GM21390 (cell line): ENCODE measurements around the gene CLCN1.

Experiments
- ATAC-seq: cut with Tn5 transposase; IDR thresholded peaks from one replicate; pipeline ENCODE4 v1.9.1; 2021; ENCODE audit not compliant: unreplicated experiment

CLCN1 gene

DNA sequence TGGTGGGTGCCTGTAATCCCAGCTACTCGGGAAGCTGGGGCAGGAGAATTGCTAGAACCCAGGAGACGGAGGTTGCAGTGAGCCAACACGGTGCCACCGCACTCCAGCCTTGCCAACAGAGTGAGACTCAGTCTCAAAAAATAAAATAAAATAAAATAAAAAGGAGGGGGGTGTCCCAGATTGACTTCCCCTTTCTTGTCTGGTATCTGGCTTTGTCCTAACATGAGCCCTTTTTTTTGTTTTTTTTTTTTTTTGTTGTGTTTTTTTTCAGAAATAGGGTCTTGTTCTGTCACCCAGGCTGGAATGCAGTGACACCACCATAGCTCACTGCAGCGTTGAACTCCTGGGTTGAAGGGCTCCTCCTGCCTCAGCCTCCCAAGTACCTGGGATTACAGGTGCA is 23.0 kb upstream of the CLCN1 start:
- ATAC-seq: no peak

- ATAC-seq: no peak
Measured at GRCh38 chr7:143295870-143296269, 20.0 kb upstream of the CLCN1 start.

DNA sequence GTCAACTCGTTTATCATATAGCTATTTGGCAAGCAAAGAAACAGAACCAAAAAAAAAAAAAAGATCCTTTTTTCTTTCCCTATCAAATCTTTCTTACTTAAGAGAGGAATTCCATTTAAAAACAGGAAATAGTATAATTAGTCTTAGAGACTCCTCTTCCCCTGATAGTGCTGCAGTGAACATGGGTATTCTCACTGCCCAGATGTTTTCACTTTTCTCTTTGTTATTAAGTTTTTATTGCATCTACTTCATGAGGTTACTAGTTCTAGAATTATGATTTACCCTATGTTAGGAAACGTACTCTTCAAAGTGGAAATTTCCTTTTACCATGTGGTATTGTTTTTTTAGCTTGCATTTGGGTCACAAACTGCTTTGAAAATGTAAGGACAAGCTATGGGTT is 19.2 kb upstream of the CLCN1 start:
- ATAC-seq: no peak

GRCh38 chr7:143299346-143299745 is 16.6 kb upstream of the CLCN1 start:
- no peak for ATAC-seq

DNA sequence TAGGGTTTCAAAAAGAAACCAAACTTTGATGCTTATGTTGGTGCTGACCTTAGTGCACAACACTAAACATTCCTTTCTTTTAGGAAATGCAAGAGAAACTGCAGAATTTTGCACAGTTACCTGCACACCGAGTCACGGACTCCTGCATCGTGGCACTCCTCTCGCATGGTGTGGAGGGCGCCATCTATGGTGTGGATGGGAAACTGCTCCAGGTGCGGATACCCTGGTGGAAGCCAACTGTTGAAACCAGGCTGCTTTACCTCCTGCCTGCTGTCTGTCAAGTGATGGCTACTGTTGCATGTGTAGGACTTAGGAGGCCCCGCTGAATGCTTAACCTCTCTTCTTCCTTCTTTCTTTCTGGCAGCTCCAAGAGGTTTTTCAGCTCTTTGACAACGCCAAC is 16.1 kb upstream of the CLCN1 start:
- ATAC-seq: no peak

- ATAC-seq: no peak
Measured at GRCh38 chr7:143300959-143301935, 14.7 kb upstream of the CLCN1 start.

DNA sequence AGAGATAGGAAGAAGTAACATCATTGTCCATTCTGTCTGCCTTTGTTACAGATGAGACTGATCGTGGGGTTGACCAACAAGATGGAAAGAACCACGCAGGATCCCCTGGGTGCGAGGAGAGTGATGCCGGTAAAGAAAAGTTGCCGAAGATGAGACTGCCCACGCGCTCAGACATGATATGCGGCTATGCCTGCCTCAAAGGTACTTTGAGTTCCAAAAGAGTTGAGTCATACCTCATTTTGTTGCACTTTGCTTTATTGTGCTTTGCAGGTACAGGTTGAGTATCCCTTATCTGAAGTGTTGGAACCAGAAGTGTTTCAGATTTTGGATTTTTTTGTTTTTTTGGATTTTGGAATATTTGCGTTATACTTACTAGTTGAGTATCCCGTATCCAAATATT is 12.2 kb upstream of the CLCN1 start:
- ATAC-seq: no peak

- ATAC-seq: no peak
Measured at GRCh38 chr7:143304938-143305337, 11.0 kb upstream of the CLCN1 start.

GRCh38 chr7:143305423-143306070 is 10.4 kb upstream of the CLCN1 start:
- ATAC-seq: no peak

DNA sequence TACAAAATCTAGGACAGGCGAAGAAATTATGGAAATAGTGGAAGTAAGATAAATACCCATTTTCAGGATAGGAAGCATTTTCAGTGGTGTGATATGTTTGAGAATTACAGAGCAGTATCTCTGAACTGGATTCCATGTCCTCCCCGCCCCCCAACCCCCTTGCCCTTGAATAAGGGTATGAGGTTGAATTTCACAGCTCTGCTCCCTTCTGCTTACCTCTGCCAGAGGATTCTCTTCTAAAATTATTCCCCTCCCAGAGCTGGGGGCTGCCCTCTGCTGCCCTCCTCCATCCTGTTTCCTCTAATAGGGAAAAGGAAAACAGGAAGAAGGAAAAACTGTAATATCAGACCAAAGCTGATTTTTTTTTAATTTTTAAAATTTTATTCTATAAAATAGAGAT is 7.3 kb upstream of the CLCN1 start:
- no peak for ATAC-seq

DNA sequence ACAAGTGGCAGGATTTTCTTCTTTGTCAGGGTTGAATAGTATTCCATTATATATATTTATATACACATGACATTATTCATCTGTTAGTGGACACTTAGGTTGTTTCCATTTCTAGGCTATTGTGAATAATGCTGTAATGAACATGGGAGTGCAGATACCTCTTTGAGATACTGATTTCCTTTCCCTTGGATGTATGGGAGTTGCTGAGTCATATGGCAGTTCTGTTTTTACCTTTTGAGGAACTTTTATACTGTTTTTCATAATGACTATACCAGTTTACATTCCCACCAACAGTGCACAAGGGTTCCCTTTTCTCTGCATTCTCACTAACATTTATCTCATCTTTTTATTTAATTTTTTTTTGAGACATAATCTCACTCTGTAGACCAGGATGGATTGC is 1.8 kb upstream of the CLCN1 start:
- ATAC-seq: no peak

GRCh38 chr7:143316492-143316891 is 581 bp downstream of the CLCN1 start:
- ATAC-seq: no peak

DNA sequence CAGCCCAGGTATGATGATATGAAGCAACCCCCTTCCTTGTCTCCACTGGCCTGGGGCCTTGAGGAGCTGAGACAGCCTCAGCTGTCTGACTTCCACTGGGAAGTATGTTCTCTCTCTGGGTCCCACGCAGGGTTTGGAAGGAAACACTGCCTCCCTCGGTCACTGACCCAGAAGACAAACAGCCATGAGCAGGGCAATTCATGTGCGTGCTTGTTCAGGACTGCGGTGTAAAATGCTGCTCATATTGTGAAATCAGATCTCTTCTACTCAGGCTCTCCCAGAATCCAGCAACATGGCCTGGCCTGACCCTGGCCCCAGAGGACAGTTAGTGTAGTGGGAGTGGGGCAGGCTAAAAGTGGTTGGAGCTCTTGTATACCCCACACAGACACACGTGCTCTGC is 2.8 kb downstream of the CLCN1 start:
- no peak for ATAC-seq

DNA sequence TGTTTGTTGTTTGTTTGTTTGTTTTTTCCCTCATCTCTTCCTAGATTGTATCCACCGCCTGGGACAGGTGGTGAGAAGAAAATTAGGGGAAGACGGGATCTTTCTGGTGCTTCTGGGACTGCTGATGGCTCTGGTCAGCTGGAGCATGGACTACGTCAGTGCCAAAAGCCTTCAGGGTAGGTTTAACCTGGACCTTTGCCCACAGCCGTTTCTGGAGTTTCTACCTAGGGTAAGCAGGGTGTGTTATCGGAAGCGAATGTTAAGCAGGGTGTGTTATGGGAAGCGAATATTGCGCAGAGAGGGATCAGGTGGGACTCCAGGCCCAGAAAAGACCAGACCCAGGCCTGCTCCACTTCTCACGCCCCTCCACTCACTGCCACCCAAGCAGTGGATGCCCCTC is 4.7 kb downstream of the CLCN1 start:
- no peak for ATAC-seq

DNA sequence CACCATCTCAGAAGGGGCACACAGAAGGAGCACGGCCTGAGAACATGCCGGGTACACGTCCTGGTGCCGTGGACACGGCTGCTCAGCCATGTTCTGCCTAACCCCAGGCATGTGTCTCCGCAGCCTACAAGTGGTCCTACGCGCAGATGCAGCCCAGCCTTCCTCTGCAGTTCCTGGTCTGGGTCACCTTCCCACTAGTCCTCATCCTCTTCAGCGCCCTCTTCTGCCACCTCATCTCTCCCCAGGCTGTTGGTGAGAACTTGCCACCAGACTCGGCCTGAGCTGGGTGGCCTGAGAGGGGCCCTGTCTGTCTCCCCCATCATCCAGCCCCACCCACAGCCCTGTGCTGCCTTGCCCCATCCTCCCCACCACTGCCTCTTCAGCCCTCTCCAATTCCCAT is 5.3 kb downstream of the CLCN1 start:
- no peak for ATAC-seq

GRCh38 chr7:143321734-143322133 is 5.8 kb downstream of the CLCN1 start:
- ATAC-seq: no peak

- ATAC-seq: no peak
Measured at GRCh38 chr7:143322760-143323633, 7.1 kb downstream of the CLCN1 start.

GRCh38 chr7:143323653-143324052 is 7.7 kb downstream of the CLCN1 start:
- ATAC-seq: no peak

DNA sequence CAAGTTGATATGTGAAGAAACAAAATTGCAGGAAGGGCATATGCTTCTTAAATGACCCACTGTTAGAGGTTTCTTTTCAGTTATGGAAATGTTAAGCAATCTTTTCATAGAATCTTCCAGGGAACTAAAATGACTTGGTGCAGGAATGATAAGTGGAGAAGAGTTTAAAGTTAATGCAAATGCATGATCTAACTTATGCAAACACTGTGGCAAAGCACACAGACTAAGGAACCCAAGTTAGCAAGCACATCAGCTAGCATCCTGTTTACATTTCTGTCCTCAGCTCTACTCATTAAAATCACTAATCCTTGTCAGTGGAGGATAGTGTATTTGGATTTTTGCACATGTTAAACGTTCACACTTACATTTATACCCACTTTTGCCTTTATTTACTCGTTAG is 9.3 kb downstream of the CLCN1 start:
- peak; percentile 54 for ATAC-seq

DNA sequence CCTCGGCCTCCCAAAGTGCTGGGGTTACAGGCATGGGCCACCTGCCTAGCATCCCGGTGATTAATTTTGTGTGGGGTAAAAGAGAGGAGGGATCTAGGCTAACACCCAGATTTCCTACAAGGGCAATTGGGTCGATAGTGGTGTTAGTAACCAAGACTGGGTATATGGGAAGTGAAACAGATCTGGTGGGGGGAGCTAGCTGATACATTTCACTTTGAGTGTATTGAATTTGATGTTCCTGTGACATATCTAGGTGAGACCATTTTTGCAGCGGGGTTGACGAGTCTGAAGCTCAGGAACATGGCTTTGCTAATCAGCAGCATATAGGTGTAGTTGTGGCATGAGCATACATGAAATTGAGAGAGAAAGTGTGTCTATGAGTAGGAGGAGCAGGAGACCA is 12.0 kb downstream of the CLCN1 start:
- ATAC-seq: no peak

DNA sequence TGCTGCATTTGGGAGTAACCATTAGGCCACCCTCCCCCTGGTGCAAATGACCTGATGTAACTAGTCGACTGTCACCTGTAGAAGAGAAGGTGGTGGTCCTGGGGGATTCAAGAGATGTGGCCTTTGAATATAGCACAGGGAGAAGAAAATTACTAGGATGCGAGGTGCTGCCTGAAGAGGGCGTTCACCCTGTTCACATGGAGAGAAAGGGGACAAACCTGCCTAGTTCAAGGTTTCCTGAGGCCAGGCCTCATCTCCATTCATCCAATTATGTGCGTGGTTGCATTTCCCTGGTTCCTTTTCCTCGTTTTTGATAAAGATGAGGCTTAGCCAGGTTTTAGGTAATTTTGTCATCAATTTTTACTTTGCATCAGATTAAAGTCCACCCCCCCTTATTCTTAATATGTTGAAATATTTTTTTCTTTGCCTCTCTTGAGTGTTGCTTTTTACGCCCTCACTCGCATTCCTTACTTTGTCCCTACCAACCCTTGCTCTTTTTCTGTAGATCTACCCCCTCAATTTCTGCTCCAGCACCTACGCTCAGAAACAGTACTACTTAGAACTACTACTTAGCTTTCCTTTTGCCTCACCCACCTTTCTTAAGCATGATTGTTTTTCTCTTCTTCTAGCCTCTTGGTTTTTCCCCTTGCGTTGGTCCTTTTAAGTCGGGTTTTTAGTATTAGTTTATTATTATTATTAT is 13.7 kb downstream of the CLCN1 start:
- ATAC-seq: no peak
